Right lobe of liver (tissue), 6 donors: ENCODE data around the gene MGA. TPM values are rescaled to one million over a fixed set of nuclear protein-coding genes. Genes with fewer than 3 reads are reported as not detected.
A peak's percentile ranks its signal among the peaks of the same experiment; 100 is the strongest.

Experiments
- ATAC-seq, 4 donors: fragments of 200-7000 bp; cut with Tn5 transposase; one replicate each; pipeline ENCODE4 v1.9.1; 2020; ENCODE audit warnings: mild to moderate bottlenecking in 4 of 4, moderate library complexity in 4 of 4
- DNase-seq, 3 donors: peaks; one replicate each; pipeline ENCODE4 v3.0.0-alpha.2; 2020
- H3K27ac ChIP-seq, 3 donors: fragments of 200-600 bp; one replicate each; pipeline ENCODE4 v1.8.0; 2022
- H3K27me3 ChIP-seq, 2 donors: fragments of 200-600 bp; one replicate each; pipeline ENCODE4 v1.8.0; 2022
- H3K36me3 ChIP-seq, 4 donors: fragments of 200-600 bp; sonication (generic) in 1 of 4; one replicate each; pipeline versions ENCODE4 v1.5.1 to v1.8.0; 2017 to 2022; ENCODE audit warnings: control low read depth in 1 of 4
- H3K4me1 ChIP-seq, 4 donors: fragments of 200-600 bp; sonication (generic) in 1 of 4; one replicate each; pipeline versions ENCODE4 v1.5.1 to v1.8.0; 2017 to 2022; ENCODE audit warnings: control low read depth in 1 of 4
- H3K4me3 ChIP-seq, 3 donors: fragments of 200-600 bp; one replicate each; pipeline ENCODE4 v1.8.0; 2022
- H3K9me3 ChIP-seq, 4 donors: fragments of 200-600 bp; sonication (generic) in 1 of 4; one replicate each; pipeline versions ENCODE4 v1.5.1 to v1.8.0; 2017 to 2022; ENCODE audit warnings: control low read depth in 1 of 4
- POLR2A ChIP-seq: fragments of 450-650 bp; IDR thresholded peaks from one replicate; pipeline ENCODE4 v1.6.1; 2017; ENCODE audit warnings: antibody characterized with exemption, mild to moderate bottlenecking
- WGBS: methylation state at CpG from one replicate; pipeline ENCODE4 v1.1.6; 2018; ENCODE audit warnings: low coverage, low lambda C conversion rate; ENCODE audit not compliant: insufficient coverage; ENCODE audit errors: missing lambda C conversion rate; 5-methylcytosine and 5-hydroxymethylcytosine counted together
- intact Hi-C, 2 donors: fragments of 100-400 bp; cut with DNase I; formaldehyde crosslinking; loops; one replicate each; pipeline versions ENCODE4 v1.11.2 to v1.14.1; 2022
- total RNA-seq, 6 experiments: library from RNA; depleted of rRNA in 2 of 6; stranded (reverse); fragments of >200 nt in 2 of 6; fragmentation: NEBNext Ultra II Directional in 3 of 6; extraction: Animal tissue kit (Norgen Biotek cat#: 25700) in 3 of 6; gene quantifications; one replicate each; pipeline versions ENCODE4 v1.1.0 to v1.2.4, GENCODE V29; 2016 to 2023
- TF ChIP-seq, protein P1 (sequence below), 4 donors: fragments of 200-600 bp in 3 of 4; fragments of 450-650 bp in 1 of 4; IDR thresholded peaks; one replicate each; pipeline versions ENCODE4 v1.5.1 to v1.8.0; 2016 to 2022; ENCODE audit warnings: antibody characterized with exemption in 4 of 4, mild to moderate bottlenecking in 2 of 4
- donor health status: DM: no; HTN: yes; CAD: no.
- donor health status: DM: no; HTN: no; CAD: no.
- donor health status: DM: no; HTN: no; CAD: no.
- donor health status: DM: no; HTN: yes; CAD: no.
- donor health status: DM: no; HTN: yes; CAD: no.

MGA gene
- total RNA-seq, 6 experiments from 2014 or later = 10.9 to 17.2 (median 12.1) TPM

DNA sequence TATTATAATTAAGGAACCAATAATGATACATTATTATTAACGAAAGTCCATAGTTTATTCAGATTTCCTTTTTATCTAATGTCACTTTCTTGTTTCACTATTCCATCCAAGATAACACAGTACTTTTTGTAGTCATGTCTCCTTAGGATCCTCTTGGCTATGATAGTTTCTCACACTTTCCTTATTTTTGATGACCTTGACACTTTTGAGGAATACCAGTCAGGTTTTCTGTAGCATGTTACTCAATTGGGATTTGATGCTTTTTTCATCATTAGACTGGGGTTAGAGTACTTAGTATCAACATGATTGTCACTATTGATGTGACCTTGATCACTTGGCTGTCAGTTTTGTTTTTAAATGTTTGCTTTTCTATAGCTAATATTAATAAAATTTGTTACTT, 33.0 kb upstream of the MGA start:
- no peaks in the 10 kb centered on the region for H3K36me3 ChIP-seq
- no peak for DNase-seq
- intact Hi-C loops = no loop called here
- 93% methylated on average over 1 of the region's 1 CpG for WGBS
- TF ChIP-seq, protein P1, sequence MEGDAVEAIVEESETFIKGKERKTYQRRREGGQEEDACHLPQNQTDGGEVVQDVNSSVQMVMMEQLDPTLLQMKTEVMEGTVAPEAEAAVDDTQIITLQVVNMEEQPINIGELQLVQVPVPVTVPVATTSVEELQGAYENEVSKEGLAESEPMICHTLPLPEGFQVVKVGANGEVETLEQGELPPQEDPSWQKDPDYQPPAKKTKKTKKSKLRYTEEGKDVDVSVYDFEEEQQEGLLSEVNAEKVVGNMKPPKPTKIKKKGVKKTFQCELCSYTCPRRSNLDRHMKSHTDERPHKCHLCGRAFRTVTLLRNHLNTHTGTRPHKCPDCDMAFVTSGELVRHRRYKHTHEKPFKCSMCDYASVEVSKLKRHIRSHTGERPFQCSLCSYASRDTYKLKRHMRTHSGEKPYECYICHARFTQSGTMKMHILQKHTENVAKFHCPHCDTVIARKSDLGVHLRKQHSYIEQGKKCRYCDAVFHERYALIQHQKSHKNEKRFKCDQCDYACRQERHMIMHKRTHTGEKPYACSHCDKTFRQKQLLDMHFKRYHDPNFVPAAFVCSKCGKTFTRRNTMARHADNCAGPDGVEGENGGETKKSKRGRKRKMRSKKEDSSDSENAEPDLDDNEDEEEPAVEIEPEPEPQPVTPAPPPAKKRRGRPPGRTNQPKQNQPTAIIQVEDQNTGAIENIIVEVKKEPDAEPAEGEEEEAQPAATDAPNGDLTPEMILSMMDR (IDR thresholded peaks at IDR 0.05) = no peak
- no peak for TF ChIP-seq POLR2A
- no peaks in the 10 kb centered on the region for H3K4me1 ChIP-seq
- H3K9me3 ChIP-seq = no peaks in the 10 kb centered on the region
- no peak overlapping the region for H3K4me3 ChIP-seq
- no peak for ATAC-seq
- no peak overlapping the region for H3K27ac ChIP-seq
- no peaks in the 10 kb centered on the region for H3K27me3 ChIP-seq

DNA sequence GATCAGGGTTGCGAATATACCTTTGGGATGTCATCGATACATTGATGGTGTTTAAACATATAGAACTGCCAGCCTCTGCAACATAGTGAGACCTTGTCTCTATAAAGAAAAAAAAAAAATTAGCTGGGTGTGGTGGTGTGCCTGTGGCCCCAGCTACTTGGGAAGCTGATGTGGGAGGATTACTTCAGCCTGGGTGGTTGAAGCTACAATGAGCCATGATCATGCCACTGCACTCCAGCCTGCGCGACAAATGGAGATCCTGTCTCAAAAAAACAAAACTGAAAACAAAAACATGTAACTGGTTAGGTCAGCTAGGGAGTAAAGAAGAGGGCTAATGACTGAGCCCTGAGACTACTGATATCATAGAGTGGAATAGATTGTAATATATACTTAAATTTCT, 30.7 kb upstream of the MGA start:
- Histone ChIP-seq H3K27me3 (no peaks in the 10 kb centered on the region), H3K9me3 (no peaks in the 10 kb centered on the region), H3K36me3 (no peaks in the 10 kb centered on the region), H3K4me1 (no peaks in the 10 kb centered on the region), H3K27ac (no peak overlapping the region), H3K4me3 (no peak overlapping the region)
- DNase-seq (no peak), ATAC-seq (no peak)
- TF ChIP-seq, protein P1 (IDR thresholded peaks at IDR 0.05) = no peak
- TF ChIP-seq POLR2A = no peak
- WGBS = 83% methylated on average over 4 of the region's 4 CpGs
- intact Hi-C loops = no loop called here

DNA sequence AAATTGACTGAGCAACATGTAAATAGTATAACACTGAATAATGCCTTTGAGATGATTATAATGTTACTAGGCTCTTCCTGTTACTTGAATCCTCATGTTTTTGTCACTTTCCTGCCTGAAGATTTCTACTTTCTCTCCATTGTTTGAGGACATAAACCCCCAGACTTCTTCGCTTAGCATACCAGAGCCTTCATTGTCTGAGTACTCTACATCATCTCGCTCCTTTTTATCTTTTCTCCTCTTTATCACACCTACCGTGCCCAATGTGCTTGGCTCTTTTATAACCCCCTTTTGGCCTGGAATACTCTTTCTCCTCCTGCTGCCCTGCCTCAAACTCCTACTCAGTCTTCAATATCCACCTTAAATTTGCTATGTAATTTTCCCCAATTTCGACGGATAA, 30.3 kb upstream of the MGA start:
- Histone ChIP-seq H3K4me3 (no peak overlapping the region), H3K36me3 (no peaks in the 10 kb centered on the region), H3K27me3 (no peaks in the 10 kb centered on the region), H3K27ac (no peak overlapping the region), H3K9me3 (no peaks in the 10 kb centered on the region), H3K4me1 (no peaks in the 10 kb centered on the region)
- TF ChIP-seq POLR2A = no peak
- TF ChIP-seq, protein P1 (IDR thresholded peaks at IDR 0.05) = no peak
- intact Hi-C loops = no loop called here
- WGBS = 68% methylated on average over 5 of the region's 5 CpGs
- no peak for ATAC-seq
- DNase-seq = no peak

DNA sequence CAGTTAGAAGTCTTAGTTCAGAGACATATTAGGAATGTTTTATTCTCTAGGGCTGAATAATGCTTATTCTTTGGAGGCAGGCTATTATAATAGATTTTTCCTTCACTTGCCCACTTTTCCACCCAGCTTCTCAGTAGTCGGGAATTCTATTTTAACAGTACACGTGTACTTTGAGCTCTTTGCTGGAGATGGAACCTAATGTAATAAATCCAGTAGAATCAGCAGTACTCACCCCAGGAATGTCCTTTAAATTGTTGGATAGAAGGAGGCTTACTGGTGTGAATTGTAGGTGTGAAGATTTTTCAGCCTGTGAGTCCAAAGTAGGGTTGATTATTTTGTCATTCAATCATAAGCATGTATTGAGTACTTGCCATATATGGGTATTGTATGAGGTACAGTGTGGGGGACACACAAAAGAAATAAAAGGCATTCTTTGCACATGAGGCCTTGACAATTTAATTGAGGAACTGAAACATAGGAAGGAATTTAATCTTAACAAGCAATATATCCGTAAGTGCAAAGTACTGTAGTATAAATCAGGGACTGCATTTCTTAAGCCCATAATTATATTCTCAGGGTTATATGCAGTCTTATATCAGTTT, 29.5 kb upstream of the MGA start:
- Histone ChIP-seq H3K4me1 (no peaks in the 10 kb centered on the region), H3K9me3 (no peaks in the 10 kb centered on the region), H3K27me3 (no peaks in the 10 kb centered on the region), H3K27ac (no peak overlapping the region), H3K36me3 (no peaks in the 10 kb centered on the region), H3K4me3 (no peak overlapping the region)
- intact Hi-C loops = no loop called here
- TF ChIP-seq POLR2A = no peak
- TF ChIP-seq, protein P1 (IDR thresholded peaks at IDR 0.05) = no peak
- DNase-seq (no peak), ATAC-seq (peak in 1 of 4 donors; percentile 25)
- 70% methylated on average over 3 of the region's 3 CpGs for WGBS
